NB4 (cell line): ENCODE results near the gene RBM19.

Experiments
- DNase-seq: peaks from one replicate; pipeline ENCODE4 v3.0.0; 2010; ENCODE audit warnings: low read depth
- H3K4me3 ChIP-seq: one replicate; pipeline ENCODE4 v1.5.1; 2011; ENCODE audit warnings: mild to moderate bottlenecking, low read depth, low read length, moderate library complexity
- MAX ChIP-seq: IDR thresholded peaks from 2 replicates; pipeline ENCODE4 v1.6.1; 2011; ENCODE audit warnings: low read depth, low read length
- MYC ChIP-seq: IDR thresholded peaks from 2 replicates; pipeline ENCODE4 v1.6.1; 2011; ENCODE audit warnings: low read depth, low read length
- POLR2A ChIP-seq: IDR thresholded peaks from 2 replicates; pipeline ENCODE4 v1.6.1; 2011; ENCODE audit warnings: mild to moderate bottlenecking; ENCODE audit not compliant: insufficient read length; ENCODE audit errors: extremely low read depth
- TF ChIP-seq, protein P1 (sequence below): IDR thresholded peaks from one replicate; pipeline ENCODE4 v1.5.1; 2012; ENCODE audit warnings: low read depth, low read length

RBM19 gene

DNA sequence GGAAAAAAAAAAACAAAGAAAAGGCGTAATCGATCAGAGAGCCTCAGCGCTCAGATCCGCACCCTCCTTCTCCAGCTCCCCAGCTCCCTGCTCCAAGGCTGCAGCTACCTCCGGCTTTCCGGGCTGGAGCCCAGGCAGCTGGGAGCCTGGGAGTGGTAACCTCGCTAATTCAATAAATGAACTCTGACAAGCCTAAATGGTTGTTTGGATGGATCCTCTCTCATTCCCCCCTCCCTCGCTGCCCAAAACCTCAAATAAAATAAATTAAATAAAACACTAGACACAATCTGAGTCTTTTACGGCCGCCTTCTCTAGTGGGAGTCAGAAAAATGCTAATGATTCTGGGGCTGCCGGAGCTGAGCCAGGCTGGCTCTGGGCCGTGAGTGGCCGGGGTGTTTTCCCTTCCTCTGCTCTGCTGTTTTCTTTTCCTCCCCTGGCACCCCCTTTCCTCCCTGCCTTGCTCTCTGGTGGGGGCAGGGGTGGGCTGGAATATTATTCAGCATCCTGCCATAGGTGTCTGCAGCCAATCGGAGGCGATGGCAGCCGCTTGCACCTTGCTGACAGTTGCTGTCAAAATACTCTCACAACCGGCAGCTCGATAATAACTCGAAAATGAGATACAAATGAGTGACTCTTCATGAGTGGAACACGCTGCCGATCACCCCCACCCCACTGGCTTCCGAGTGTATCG is 76.1 kb downstream of the RBM19 start:
- H3K4me3 ChIP-seq, result no peak overlapping the region
- no peak for TF ChIP-seq MAX
- TF ChIP-seq, protein P1, sequence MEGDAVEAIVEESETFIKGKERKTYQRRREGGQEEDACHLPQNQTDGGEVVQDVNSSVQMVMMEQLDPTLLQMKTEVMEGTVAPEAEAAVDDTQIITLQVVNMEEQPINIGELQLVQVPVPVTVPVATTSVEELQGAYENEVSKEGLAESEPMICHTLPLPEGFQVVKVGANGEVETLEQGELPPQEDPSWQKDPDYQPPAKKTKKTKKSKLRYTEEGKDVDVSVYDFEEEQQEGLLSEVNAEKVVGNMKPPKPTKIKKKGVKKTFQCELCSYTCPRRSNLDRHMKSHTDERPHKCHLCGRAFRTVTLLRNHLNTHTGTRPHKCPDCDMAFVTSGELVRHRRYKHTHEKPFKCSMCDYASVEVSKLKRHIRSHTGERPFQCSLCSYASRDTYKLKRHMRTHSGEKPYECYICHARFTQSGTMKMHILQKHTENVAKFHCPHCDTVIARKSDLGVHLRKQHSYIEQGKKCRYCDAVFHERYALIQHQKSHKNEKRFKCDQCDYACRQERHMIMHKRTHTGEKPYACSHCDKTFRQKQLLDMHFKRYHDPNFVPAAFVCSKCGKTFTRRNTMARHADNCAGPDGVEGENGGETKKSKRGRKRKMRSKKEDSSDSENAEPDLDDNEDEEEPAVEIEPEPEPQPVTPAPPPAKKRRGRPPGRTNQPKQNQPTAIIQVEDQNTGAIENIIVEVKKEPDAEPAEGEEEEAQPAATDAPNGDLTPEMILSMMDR, result no peak
- no peak for TF ChIP-seq POLR2A
- no peak for TF ChIP-seq MYC
- no peak for DNase-seq

- no peak for TF ChIP-seq MYC
- TF ChIP-seq, protein P1, result no peak
- no peak for TF ChIP-seq MAX
- TF ChIP-seq POLR2A, result no peak
- H3K4me3 ChIP-seq, result no peak overlapping the region
- DNase-seq, result no peak
Measured at GRCh38 chr12:113889076-113889475, 77.0 kb downstream of the RBM19 start.

GRCh38 chr12:113888435-113888834 is 77.7 kb downstream of the RBM19 start:
- TF ChIP-seq MYC (no peak), POLR2A (no peak), MAX (no peak)
- TF ChIP-seq, protein P1, result no peak
- no peak for DNase-seq
- H3K4me3 ChIP-seq, result no peak overlapping the region

GRCh38 chr12:113887906-113888305 is 78.2 kb downstream of the RBM19 start:
- no peak overlapping the region for H3K4me3 ChIP-seq
- no peak for TF ChIP-seq MYC
- no peak for TF ChIP-seq POLR2A
- TF ChIP-seq, protein P1, result no peak
- no peak for TF ChIP-seq MAX
- no peak for DNase-seq

DNA sequence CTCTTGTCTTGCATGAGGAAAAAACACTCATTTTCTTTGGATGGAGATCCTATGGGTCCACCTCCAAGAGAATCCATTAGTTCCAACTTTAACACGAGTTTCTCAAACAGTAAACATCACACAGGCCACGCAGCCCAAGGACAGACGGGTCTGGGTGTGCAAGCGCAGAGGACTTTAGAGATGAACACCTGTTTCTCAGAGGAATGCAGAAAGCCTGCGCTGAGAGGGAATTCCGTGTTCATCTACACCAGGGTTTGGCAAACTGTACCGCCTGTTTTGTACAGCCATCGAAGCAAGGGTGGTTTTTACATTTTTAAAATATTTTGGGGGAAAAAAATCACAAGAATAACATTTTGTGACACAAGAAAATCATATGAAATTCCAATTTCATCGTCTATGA is 79.4 kb downstream of the RBM19 start:
- TF ChIP-seq MYC (no peak), POLR2A (no peak), MAX (no peak)
- TF ChIP-seq, protein P1, result no peak
- no peak for DNase-seq
- no peak overlapping the region for H3K4me3 ChIP-seq

DNA sequence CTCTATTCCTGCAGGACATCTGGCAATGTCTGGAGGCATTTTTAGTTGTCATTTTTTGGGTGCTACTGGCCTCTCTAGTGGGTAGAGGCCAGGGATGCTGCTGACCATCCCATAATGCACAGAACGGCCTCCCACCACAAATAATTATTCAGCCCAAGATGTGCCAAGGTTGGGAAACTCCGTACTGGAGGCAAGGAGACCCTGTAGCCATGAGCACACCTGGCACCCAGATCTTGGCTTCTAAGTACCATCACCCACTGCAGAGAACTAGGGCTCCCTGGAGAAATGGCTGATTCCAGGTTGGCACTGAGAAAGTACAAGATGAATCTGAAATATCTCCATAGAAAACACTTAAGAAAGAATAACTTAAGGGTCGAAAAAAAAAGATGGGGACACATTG is 81.7 kb downstream of the RBM19 start:
- no peak for DNase-seq
- no peak overlapping the region for H3K4me3 ChIP-seq
- TF ChIP-seq MYC, result no peak
- TF ChIP-seq, protein P1, result no peak
- TF ChIP-seq POLR2A, result no peak
- no peak for TF ChIP-seq MAX
